G401.6 (cell line): ENCODE results near the gene HK2.

Experiments
- FAIRE-seq: peaks from 2 replicates; lab custom pipeline; 2012; peaks lifted over from hg19 to GRCh38; lab: Jason Lieb, UNC

Gene HK2

DNA sequence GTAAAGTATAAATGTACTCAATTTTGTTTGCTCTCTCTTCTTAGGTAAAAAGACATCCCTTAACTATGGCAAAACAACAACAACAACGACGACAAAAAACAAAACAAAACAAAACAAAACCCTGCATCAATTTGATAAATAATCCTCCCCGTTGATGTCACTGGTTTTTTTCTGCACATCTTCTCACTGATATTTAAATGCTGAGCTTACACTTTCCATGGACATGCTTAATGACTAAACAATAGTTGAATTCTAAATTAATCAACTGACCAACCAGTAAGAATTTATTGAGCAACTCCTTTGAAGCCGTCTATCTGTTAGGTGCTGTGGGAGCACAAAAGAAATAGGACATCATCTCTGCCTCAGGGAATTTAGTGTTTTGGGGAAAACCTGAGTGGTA, 104.3 kb downstream of the HK2 start:
- no peak for FAIRE-seq

- no peak for FAIRE-seq
Measured at GRCh38 chr2:74939919-74940812, 106.2 kb downstream of the HK2 start.

DNA sequence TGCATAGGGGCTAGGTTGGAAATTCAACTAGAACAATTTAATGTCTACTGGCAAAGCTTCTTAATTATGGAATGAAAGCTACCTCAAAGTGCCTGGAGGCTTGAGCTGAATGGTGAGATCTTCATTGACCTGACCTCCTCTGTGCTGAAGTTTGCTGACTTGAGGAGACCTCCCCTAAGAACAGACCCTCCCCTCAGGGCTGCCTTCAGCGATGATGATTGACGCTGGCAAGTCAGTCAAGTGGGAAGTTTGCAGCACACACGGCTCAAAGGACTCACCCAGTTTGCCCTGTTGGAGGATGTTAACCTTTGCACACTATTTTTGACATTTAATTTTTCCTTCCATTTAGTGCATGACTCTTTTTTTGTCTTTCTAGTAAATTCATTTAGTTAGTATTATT, 107.4 kb downstream of the HK2 start:
- FAIRE-seq: no peak

DNA sequence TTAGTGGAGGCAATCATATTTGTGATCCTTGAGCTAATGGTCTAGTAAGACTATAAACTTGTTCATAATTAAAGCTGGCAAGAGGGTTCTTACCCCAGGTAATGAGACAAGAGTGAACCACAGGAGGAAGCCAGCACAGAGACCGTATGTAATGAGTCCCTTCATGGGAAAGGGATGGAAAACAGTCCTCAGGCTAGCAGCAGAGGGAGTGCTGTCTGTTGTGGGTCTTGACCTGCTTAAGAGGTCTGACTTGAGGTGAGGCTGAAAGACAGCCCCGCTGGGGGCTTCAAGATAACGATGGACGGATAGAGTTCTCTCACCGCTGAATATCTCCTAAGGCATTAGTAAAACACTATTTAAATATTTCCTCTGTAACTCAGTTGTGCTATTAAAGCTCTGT, 108.3 kb downstream of the HK2 start:
- FAIRE-seq: no peak
